Right lobe of liver (tissue), 4 donors: ENCODE results near the gene SNX14.

ENCODE experiments used
- POLR2A ChIP-seq: fragments of 450-650 bp; IDR thresholded peaks from one replicate; pipeline ENCODE4 v1.6.1; 2017; ENCODE audit warnings: antibody characterized with exemption, mild to moderate bottlenecking
- TF ChIP-seq, protein P1 (sequence below), 4 donors: fragments of 200-600 bp in 3 of 4; fragments of 450-650 bp in 1 of 4; IDR thresholded peaks; one replicate each; pipeline versions ENCODE4 v1.5.1 to v1.8.0; 2016 to 2022; ENCODE audit warnings: antibody characterized with exemption in 4 of 4, mild to moderate bottlenecking in 2 of 4
- donor health status: DM: no; HTN: no; CAD: no.
- donor health status: DM: no; HTN: no; CAD: no.
- donor health status: DM: no; HTN: yes; CAD: no.

DNA sequence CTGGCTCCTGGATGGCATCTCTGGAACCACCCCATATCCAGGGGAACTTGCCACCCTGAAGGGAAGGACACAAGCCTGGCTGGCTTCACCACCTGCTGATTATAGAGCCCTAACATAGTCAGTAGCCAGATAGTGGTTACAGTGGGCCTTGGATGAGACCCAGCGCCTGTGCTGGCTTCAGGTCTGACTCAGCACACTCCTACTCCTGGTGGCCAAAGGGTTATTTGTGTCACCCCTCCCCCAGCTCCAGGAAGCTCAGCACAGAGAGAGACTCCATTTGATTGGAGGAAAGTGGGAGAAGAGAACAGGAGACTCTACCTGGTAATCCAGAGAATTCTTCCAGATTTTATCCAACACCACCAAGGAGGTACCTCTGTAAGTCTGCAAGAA, 12.8 kb downstream of the SNX14 start:
- no peak for TF ChIP-seq POLR2A
- TF ChIP-seq, protein P1, sequence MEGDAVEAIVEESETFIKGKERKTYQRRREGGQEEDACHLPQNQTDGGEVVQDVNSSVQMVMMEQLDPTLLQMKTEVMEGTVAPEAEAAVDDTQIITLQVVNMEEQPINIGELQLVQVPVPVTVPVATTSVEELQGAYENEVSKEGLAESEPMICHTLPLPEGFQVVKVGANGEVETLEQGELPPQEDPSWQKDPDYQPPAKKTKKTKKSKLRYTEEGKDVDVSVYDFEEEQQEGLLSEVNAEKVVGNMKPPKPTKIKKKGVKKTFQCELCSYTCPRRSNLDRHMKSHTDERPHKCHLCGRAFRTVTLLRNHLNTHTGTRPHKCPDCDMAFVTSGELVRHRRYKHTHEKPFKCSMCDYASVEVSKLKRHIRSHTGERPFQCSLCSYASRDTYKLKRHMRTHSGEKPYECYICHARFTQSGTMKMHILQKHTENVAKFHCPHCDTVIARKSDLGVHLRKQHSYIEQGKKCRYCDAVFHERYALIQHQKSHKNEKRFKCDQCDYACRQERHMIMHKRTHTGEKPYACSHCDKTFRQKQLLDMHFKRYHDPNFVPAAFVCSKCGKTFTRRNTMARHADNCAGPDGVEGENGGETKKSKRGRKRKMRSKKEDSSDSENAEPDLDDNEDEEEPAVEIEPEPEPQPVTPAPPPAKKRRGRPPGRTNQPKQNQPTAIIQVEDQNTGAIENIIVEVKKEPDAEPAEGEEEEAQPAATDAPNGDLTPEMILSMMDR (IDR thresholded peaks at IDR 0.05): peak in 1 of 4 donors; percentile 13
